ENCODE data around the gene GHSR.
"Not testable (repeated sequence)": the region's sequence is repeated elsewhere in the genome, so short reads cannot be mapped to it uniquely, and the experiment has no call there.

DNA sequence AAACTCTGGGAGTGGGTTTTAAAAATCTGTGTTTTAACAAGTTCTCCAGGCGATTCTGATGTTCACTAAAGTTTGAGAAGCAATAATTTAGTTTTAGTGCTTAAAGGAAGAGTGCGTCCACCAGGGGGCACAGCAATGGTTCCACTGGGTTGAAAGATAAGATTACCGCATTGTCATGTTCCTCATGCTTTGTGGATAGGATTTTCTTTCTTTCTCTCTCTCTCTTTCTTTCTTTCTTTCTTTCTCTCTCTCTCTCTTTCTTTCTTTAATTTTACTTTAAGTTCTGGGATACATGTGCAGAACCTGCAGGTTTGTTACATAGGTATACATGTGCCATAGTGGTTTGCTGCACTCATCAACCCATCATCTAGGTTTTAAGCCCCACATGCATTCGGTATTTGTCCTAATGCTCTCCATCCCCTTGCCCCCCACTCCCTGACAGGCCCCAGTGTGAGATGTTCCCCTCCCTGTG, 42.0 kb upstream of the GHSR start:
- TF ChIP-seq, protein P1, sequence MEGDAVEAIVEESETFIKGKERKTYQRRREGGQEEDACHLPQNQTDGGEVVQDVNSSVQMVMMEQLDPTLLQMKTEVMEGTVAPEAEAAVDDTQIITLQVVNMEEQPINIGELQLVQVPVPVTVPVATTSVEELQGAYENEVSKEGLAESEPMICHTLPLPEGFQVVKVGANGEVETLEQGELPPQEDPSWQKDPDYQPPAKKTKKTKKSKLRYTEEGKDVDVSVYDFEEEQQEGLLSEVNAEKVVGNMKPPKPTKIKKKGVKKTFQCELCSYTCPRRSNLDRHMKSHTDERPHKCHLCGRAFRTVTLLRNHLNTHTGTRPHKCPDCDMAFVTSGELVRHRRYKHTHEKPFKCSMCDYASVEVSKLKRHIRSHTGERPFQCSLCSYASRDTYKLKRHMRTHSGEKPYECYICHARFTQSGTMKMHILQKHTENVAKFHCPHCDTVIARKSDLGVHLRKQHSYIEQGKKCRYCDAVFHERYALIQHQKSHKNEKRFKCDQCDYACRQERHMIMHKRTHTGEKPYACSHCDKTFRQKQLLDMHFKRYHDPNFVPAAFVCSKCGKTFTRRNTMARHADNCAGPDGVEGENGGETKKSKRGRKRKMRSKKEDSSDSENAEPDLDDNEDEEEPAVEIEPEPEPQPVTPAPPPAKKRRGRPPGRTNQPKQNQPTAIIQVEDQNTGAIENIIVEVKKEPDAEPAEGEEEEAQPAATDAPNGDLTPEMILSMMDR (IDR thresholded peaks at IDR 0.05): peak; percentile 84
- TF ChIP-seq REST (IDR thresholded peaks at IDR 0.05; ENCODE audit: insufficient read depth in 1 of 2, low read depth in 2 of 2, low read length in 1 of 2); POLR2AphosphoS5 (IDR thresholded peaks at IDR 0.05; ENCODE audit: low read depth, low read length); SIN3A (IDR thresholded peaks at IDR 0.05; ENCODE audit: borderline replicate concordance, insufficient read depth, low read depth, low read length); TCF7L2 (IDR thresholded peaks at IDR 0.05; ENCODE audit: low read depth, low read length): not testable (repeated sequence)
